CD14-positive monocyte (primary cell): ENCODE measurements around the gene WFS1. TPM values are rescaled to one million over a fixed set of nuclear protein-coding genes. Genes with fewer than 3 reads are reported as not detected.

Experiments
- DNase-seq, 3 donors: peaks; one replicate each; pipeline ENCODE4 v3.0.0-alpha.2; 2011 to 2022
- H2AFZ ChIP-seq: 2 replicates; pipeline ENCODE4 v1.6.0; 2012; ENCODE audit warnings: mild to moderate bottlenecking, low read depth, low read length, inconsistent platforms; ENCODE audit not compliant: insufficient read depth, poor library complexity, severe bottlenecking
- H3K27ac ChIP-seq, 2 donors: 1 replicate in 1 of 2; 2 replicates in 1 of 2; pipeline ENCODE4 v1.5.1; 2012 to 2013; ENCODE audit warnings: low read length in 2 of 2, control low read depth in 1 of 2, inconsistent platforms in 1 of 2, low read depth in 1 of 2, mild to moderate bottlenecking in 1 of 2
- H3K27me3 ChIP-seq, 2 donors: one replicate each; pipeline versions ENCODE4 v1.6.0 to v1.6.1; 2011 to 2013; ENCODE audit warnings: low read length in 2 of 2; ENCODE audit not compliant: control insufficient read depth in 2 of 2, insufficient read depth in 2 of 2
- H3K36me3 ChIP-seq, 2 donors: replicated peaks in 1 of 2; 1 replicate in 1 of 2; 2 replicates in 1 of 2; pipeline versions ENCODE4 v1.5.1 to v1.6.1; 2012 to 2013; ENCODE audit warnings: low read length in 2 of 2, control low read depth in 1 of 2, inconsistent platforms in 1 of 2, mild to moderate bottlenecking in 1 of 2; ENCODE audit not compliant: insufficient read depth in 2 of 2, control insufficient read depth in 1 of 2
- H3K4me1 ChIP-seq, 2 donors: 1 replicate in 1 of 2; 2 replicates in 1 of 2; pipeline versions ENCODE4 v1.5.1 to v1.6.1; 2012 to 2013; ENCODE audit warnings: low read length in 2 of 2, control low read depth in 1 of 2, inconsistent platforms in 1 of 2, mild to moderate bottlenecking in 1 of 2, moderate library complexity in 1 of 2; ENCODE audit not compliant: insufficient read depth in 2 of 2, control insufficient read depth in 1 of 2
- H3K4me2 ChIP-seq: replicated peaks from 2 replicates; pipeline ENCODE3; 2012; ENCODE audit warnings: low read length, moderate library complexity, mild to moderate bottlenecking; ENCODE audit not compliant: poor library complexity, severe bottlenecking; ENCODE audit errors: extremely low read depth
- H3K4me3 ChIP-seq, 3 experiments: fragments of 200-600 bp in 1 of 3; sonication (generic) in 1 of 3; replicated peaks in 1 of 3; 1 replicate in 2 of 3; 2 replicates in 1 of 3; pipeline ENCODE4 v1.5.1; 2011 to 2013; ENCODE audit warnings: low read length in 3 of 3, mild to moderate bottlenecking in 3 of 3, control low read depth in 2 of 3, low read depth in 2 of 3, inconsistent platforms in 1 of 3, moderate library complexity in 1 of 3
- H3K79me2 ChIP-seq: 2 replicates; pipeline ENCODE4 v1.6.0; 2012; ENCODE audit warnings: mild to moderate bottlenecking, control low read depth, inconsistent platforms, low read length, moderate library complexity; ENCODE audit not compliant: insufficient read depth
- H3K9ac ChIP-seq: 2 replicates; pipeline ENCODE4 v1.6.0; 2017; ENCODE audit warnings: low read length, mild to moderate bottlenecking; ENCODE audit not compliant: insufficient read depth, poor library complexity, severe bottlenecking
- H3K9me3 ChIP-seq, 2 donors: replicated peaks in 1 of 2; 1 replicate in 1 of 2; 2 replicates in 1 of 2; pipeline versions ENCODE4 v1.5.1 to v1.6.1; 2012 to 2013; ENCODE audit warnings: low read length in 2 of 2, control low read depth in 1 of 2; ENCODE audit not compliant: control insufficient read depth in 1 of 2, insufficient read depth in 1 of 2
- H4K20me1 ChIP-seq: 2 replicates; pipeline ENCODE4 v1.6.0; 2012; ENCODE audit warnings: mild to moderate bottlenecking, low read length, control low read depth, moderate library complexity; ENCODE audit not compliant: insufficient read depth
- H3K27ac Mint-ChIP-seq, 7 donors: one replicate each; pipeline ENCODE4 v1.8.0; 2020; ENCODE audit warnings: mild to moderate bottlenecking in 7 of 7, mixed read lengths in 7 of 7, moderate library complexity in 6 of 7, inconsistent platforms in 2 of 7
- H3K27me3 Mint-ChIP-seq, 3 donors: one replicate each; pipeline ENCODE4 v1.8.0; 2021 to 2022; ENCODE audit warnings: low read depth in 3 of 3, mild to moderate bottlenecking in 3 of 3, mixed read lengths in 3 of 3, moderate library complexity in 3 of 3, inconsistent platforms in 1 of 3
- H3K36me3 Mint-ChIP-seq, 2 donors: one replicate each; pipeline ENCODE4 v1.8.0; 2020; ENCODE audit warnings: mixed read lengths in 2 of 2, inconsistent platforms in 1 of 2, mild to moderate bottlenecking in 1 of 2
- H3K4me1 Mint-ChIP-seq: one replicate; pipeline ENCODE4 v1.8.0; 2020; ENCODE audit warnings: mild to moderate bottlenecking, mixed read lengths
- H3K4me3 Mint-ChIP-seq, 2 donors: one replicate each; pipeline ENCODE4 v1.8.0; 2020; ENCODE audit warnings: mild to moderate bottlenecking in 2 of 2, mixed read lengths in 2 of 2, moderate library complexity in 1 of 2
- H3K9me3 Mint-ChIP-seq, 7 donors: one replicate each; pipeline ENCODE4 v1.8.0; 2020 to 2022; ENCODE audit warnings: mixed read lengths in 7 of 7, mild to moderate bottlenecking in 6 of 7, moderate library complexity in 6 of 7, inconsistent platforms in 2 of 7
- CTCF ChIP-seq: fragments of 200-600 bp; IDR thresholded peaks from one replicate; pipeline ENCODE4 v1.8.0; 2022; ENCODE audit warnings: antibody characterized with exemption, mild to moderate bottlenecking
- WGBS: methylation state at CpG from one replicate; pipeline ENCODE4 v1.1.5; 2013; ENCODE audit warnings: missing lambda C conversion rate; ENCODE audit not compliant: insufficient coverage; 5-methylcytosine and 5-hydroxymethylcytosine counted together
- intact Hi-C, 2 donors: fragments of 100-400 bp; cut with micrococcal nuclease; formaldehyde crosslinking; loops; one replicate each; pipeline versions ENCODE4 v1.15.0 to v1.15.1; 2023
- polyA plus RNA-seq, 3 donors: library from polyadenylated mRNA; depleted of rRNA in 1 of 3; unstranded in 2 of 3; stranded (reverse) in 1 of 3; fragments of 300-500 nt in 2 of 3; fragments of >200 nt in 1 of 3; fragmentation: Illumina TruSeq in 2 of 3; gene quantifications; 1 replicate in 2 of 3; 2 replicates in 1 of 3; pipeline ENCODE4 v1.2.3, GENCODE V29; 2012 to 2021

WFS1 gene
- polyA plus RNA-seq, 3 donors: 0.39 to 1.8 (median 0.93) TPM

DNA sequence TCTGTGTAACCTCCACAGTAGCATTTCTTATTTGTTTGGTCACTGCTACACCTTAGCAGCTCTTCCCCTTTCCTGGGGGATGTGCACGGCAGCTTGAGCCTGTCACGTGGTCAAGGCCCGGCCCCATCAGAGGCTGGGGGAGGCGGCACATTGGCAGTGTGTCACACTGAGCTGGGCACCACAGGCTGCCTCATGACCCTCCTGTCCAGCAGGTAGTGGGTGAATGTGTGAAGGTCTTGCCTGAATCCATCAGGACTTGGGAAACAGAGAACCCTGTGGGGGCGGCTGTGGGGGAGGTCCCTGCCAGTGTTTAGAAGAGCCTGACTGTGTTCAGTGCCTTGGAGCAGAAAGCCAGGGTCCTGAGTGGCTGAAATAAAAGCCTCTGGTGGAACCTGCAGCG lies 33.2 kb downstream of the WFS1 start:
- Mint-ChIP-seq H3K36me3 (no peaks in the 10 kb centered on the region), H3K9me3 (peaks cover 0 to 6% (median 2%) of the 10 kb centered on the region in 7 donors), H3K27me3 (peaks cover 11 to 18% (median 15%) of the 10 kb centered on the region in 3 donors), H3K4me3 (no peak overlapping the region), H3K4me1 (no peaks in the 10 kb centered on the region), H3K27ac (no peak overlapping the region)
- H3K27ac ChIP-seq: no peak overlapping the region
- H2AFZ ChIP-seq: no peak overlapping the region
- no peaks in the 10 kb centered on the region for H4K20me1 ChIP-seq
- intact Hi-C loops: no loop called here
- no peak overlapping the region for H3K4me2 ChIP-seq
- no peak overlapping the region for H3K4me3 ChIP-seq
- no peaks in the 10 kb centered on the region for H3K9me3 ChIP-seq
- no peaks in the 10 kb centered on the region for H3K36me3 ChIP-seq
- peaks cover 0 to 7% of the 10 kb centered on the region in 2 donors for H3K27me3 ChIP-seq
- 79% methylated on average over 3 of the region's 6 CpGs for WGBS
- no peak overlapping the region for H3K9ac ChIP-seq
- no peak for DNase-seq
- TF ChIP-seq CTCF: no peak
- no peaks in the 10 kb centered on the region for H3K79me2 ChIP-seq
- no peaks in the 10 kb centered on the region for H3K4me1 ChIP-seq

- Histone ChIP-seq H3K36me3 (no peaks in the 10 kb centered on the region), H4K20me1 (no peaks in the 10 kb centered on the region)
- peaks cover 21 to 25% (median 22%) of the 10 kb centered on the region in 3 donors for H3K27me3 Mint-ChIP-seq
These were observed 34.3 kb downstream of the WFS1 start for GRCh38 chr4:6303943-6304342.

More at GRCh38 chr4:6303943-6304342, 34.3 kb downstream of the WFS1 start:
- TF ChIP-seq CTCF: no peak
- H3K9me3 Mint-ChIP-seq: peaks cover 5 to 13% (median 8%) of the 10 kb centered on the region in 7 donors
- no peaks in the 10 kb centered on the region for H3K4me1 Mint-ChIP-seq
- no peak overlapping the region for H3K4me3 ChIP-seq
- no peaks in the 10 kb centered on the region for H3K4me1 ChIP-seq
- peaks cover 6 to 8% of the 10 kb centered on the region in 2 donors for H3K9me3 ChIP-seq
- no peak overlapping the region for H2AFZ ChIP-seq
- no peak for DNase-seq
- WGBS: 87% methylated on average over 9 of the region's 12 CpGs
- H3K27me3 ChIP-seq: peaks cover 0 to 15% of the 10 kb centered on the region in 2 donors
- intact Hi-C loops: no loop called here
- no peaks in the 10 kb centered on the region for H3K36me3 Mint-ChIP-seq
- H3K4me2 ChIP-seq: no peak overlapping the region
- H3K79me2 ChIP-seq: no peaks in the 10 kb centered on the region
- no peak overlapping the region for H3K27ac ChIP-seq
- no peak overlapping the region for H3K4me3 Mint-ChIP-seq
- no peak overlapping the region for H3K9ac ChIP-seq
- no peak overlapping the region for H3K27ac Mint-ChIP-seq
